Effector memory CD8-positive, alpha-beta T cell (primary cell): ENCODE results near the gene ZDHHC22.
A peak's percentile ranks its signal among the peaks of the same experiment; 100 is the strongest.

Experiments
- ATAC-seq: fragments of 150-1000 bp; cut with Tn5 transposase; replicated peaks from 2 replicates; pipeline ENCODE4 v1.10.0; 2021; ENCODE audit warnings: mild to moderate bottlenecking, moderate library complexity
- DNase-seq, 3 experiments: peaks; one replicate each; pipeline ENCODE4 v3.0.0; 2021
- H3K27ac Mint-ChIP-seq, 2 donors: one replicate each; pipeline ENCODE4 v1.8.0; 2022; ENCODE audit warnings: mild to moderate bottlenecking in 2 of 2, mixed read lengths in 2 of 2, moderate library complexity in 2 of 2
- H3K27me3 Mint-ChIP-seq, 2 donors: one replicate each; pipeline ENCODE4 v1.8.0; 2022; ENCODE audit warnings: mixed read lengths in 2 of 2
- H3K36me3 Mint-ChIP-seq: one replicate; pipeline ENCODE4 v1.8.0; 2022; ENCODE audit warnings: mild to moderate bottlenecking, moderate library complexity, mixed read lengths; ENCODE audit not compliant: insufficient read depth
- H3K4me1 Mint-ChIP-seq, 2 donors: one replicate each; pipeline ENCODE4 v1.8.0; 2022; ENCODE audit warnings: low read depth in 2 of 2, mixed read lengths in 2 of 2
- H3K4me3 Mint-ChIP-seq, 2 donors: one replicate each; pipeline ENCODE4 v1.8.0; 2022; ENCODE audit warnings: mild to moderate bottlenecking in 2 of 2, mixed read lengths in 2 of 2, moderate library complexity in 2 of 2
- H3K9me3 Mint-ChIP-seq, 2 donors: one replicate each; pipeline ENCODE4 v1.8.0; 2022; ENCODE audit warnings: mixed read lengths in 2 of 2

Gene ZDHHC22

GRCh38 chr14:77099425-77100167 is 42.0 kb downstream of the ZDHHC22 start:
- peak overlapping the region; percentile 99 to 100 for H3K27ac Mint-ChIP-seq
- H3K36me3 Mint-ChIP-seq = peaks cover 22% of the 10 kb centered on the region
- ATAC-seq (no peak), DNase-seq (no peak)
- no peaks in the 10 kb centered on the region for H3K27me3 Mint-ChIP-seq
- no peaks in the 10 kb centered on the region for H3K9me3 Mint-ChIP-seq
- peaks cover 28 to 44% of the 10 kb centered on the region in 2 donors for H3K4me1 Mint-ChIP-seq
- H3K4me3 Mint-ChIP-seq = peak overlapping the region; percentile 99

- H3K36me3 Mint-ChIP-seq = peaks cover 22% of the 10 kb centered on the region
- no peaks in the 10 kb centered on the region for H3K9me3 Mint-ChIP-seq
- peak overlapping the region; percentile 99 to 100 for H3K27ac Mint-ChIP-seq
- H3K27me3 Mint-ChIP-seq = no peaks in the 10 kb centered on the region
- H3K4me3 Mint-ChIP-seq = peak overlapping the region; percentile 99
- no peak for ATAC-seq
- H3K4me1 Mint-ChIP-seq = peaks cover 28 to 40% of the 10 kb centered on the region in 2 donors
- DNase-seq = peak in 2 of 3 experiments; percentile 1 to 8
These were observed 42.9 kb downstream of the ZDHHC22 start for GRCh38 chr14:77098529-77099353.

- Mint-ChIP-seq H3K27me3 (no peaks in the 10 kb centered on the region), H3K27ac (peak within 1 kb of the TSS; percentile 99 to 100), H3K4me1 (peaks cover 28 to 36% of the 10 kb centered on the region in 2 donors), H3K36me3 (peaks cover 22% of the 10 kb centered on the region), H3K9me3 (no peaks in the 10 kb centered on the region), H3K4me3 (peak within 1 kb of the TSS; percentile 99)
- ATAC-seq (peak; percentile 87), DNase-seq (peak; percentile 98 to 99 (median 98))
These were observed 43.7 kb downstream of the ZDHHC22 start, which contains the start of gene CIPC for GRCh38 chr14:77097700-77098528. Gene CIPC (plus strand): TSS chr14:77098258. CDS start chr14:77105709, 7,451 bp downstream.

GRCh38 chr14:77097006-77097699 is 44.4 kb downstream of the ZDHHC22 start:
- peaks cover 28 to 34% of the 10 kb centered on the region in 2 donors for H3K4me1 Mint-ChIP-seq

GRCh38 chr14:77094672-77095284 is 46.8 kb downstream of the ZDHHC22 start:
- ATAC-seq (no peak), DNase-seq (peak; percentile 67 to 77 (median 75))
- no peak overlapping the region for H3K27ac Mint-ChIP-seq
- H3K36me3 Mint-ChIP-seq = peaks cover 19% of the 10 kb centered on the region
- no peak overlapping the region for H3K4me3 Mint-ChIP-seq
- peaks cover 0 to 5% of the 10 kb centered on the region in 2 donors for H3K27me3 Mint-ChIP-seq
- H3K4me1 Mint-ChIP-seq = peaks cover 23 to 33% of the 10 kb centered on the region in 2 donors
- H3K9me3 Mint-ChIP-seq = no peaks in the 10 kb centered on the region

More at GRCh38 chr14:77097006-77097699, 44.4 kb downstream of the ZDHHC22 start:
- DNase-seq (no peak), ATAC-seq (no peak)
- Mint-ChIP-seq H3K36me3 (peaks cover 22% of the 10 kb centered on the region), H3K27me3 (no peaks in the 10 kb centered on the region), H3K27ac (peak overlapping the region; percentile 99 to 100), H3K4me3 (peak overlapping the region; percentile 99), H3K9me3 (no peaks in the 10 kb centered on the region)

GRCh38 chr14:77092676-77093075 is 48.9 kb downstream of the ZDHHC22 start:
- ATAC-seq (no peak), DNase-seq (no peak)
- no peaks in the 10 kb centered on the region for H3K9me3 Mint-ChIP-seq
- no peak overlapping the region for H3K4me3 Mint-ChIP-seq
- H3K4me1 Mint-ChIP-seq = peaks cover 9 to 14% of the 10 kb centered on the region in 2 donors
- H3K27me3 Mint-ChIP-seq = peaks cover 0 to 11% of the 10 kb centered on the region in 2 donors
- peaks cover 9% of the 10 kb centered on the region for H3K36me3 Mint-ChIP-seq
- no peak overlapping the region for H3K27ac Mint-ChIP-seq

- no peaks in the 10 kb centered on the region for H3K9me3 Mint-ChIP-seq
- no peak for ATAC-seq
- DNase-seq = no peak
- H3K36me3 Mint-ChIP-seq = peaks cover 5% of the 10 kb centered on the region
- H3K4me3 Mint-ChIP-seq = no peak overlapping the region
- no peak overlapping the region for H3K27ac Mint-ChIP-seq
- H3K27me3 Mint-ChIP-seq = peaks cover 0 to 11% of the 10 kb centered on the region in 2 donors
- peaks cover 3 to 8% of the 10 kb centered on the region in 2 donors for H3K4me1 Mint-ChIP-seq
These were observed 50.1 kb downstream of the ZDHHC22 start for GRCh38 chr14:77091518-77091917.

GRCh38 chr14:77088645-77089044 is 52.9 kb downstream of the ZDHHC22 start:
- H3K27me3 Mint-ChIP-seq = peaks cover 11 to 23% of the 10 kb centered on the region in 2 donors
- ATAC-seq (no peak), DNase-seq (no peak)
- no peaks in the 10 kb centered on the region for H3K9me3 Mint-ChIP-seq
- H3K4me1 Mint-ChIP-seq = no peaks in the 10 kb centered on the region
- no peak overlapping the region for H3K27ac Mint-ChIP-seq
- H3K4me3 Mint-ChIP-seq = no peak overlapping the region
- no peaks in the 10 kb centered on the region for H3K36me3 Mint-ChIP-seq

- Mint-ChIP-seq H3K36me3 (no peaks in the 10 kb centered on the region), H3K9me3 (no peaks in the 10 kb centered on the region), H3K27ac (no peak overlapping the region), H3K27me3 (peaks cover 11 to 23% of the 10 kb centered on the region in 2 donors), H3K4me1 (no peaks in the 10 kb centered on the region), H3K4me3 (no peak overlapping the region)
- ATAC-seq (no peak), DNase-seq (no peak)
These were observed 53.4 kb downstream of the ZDHHC22 start for GRCh38 chr14:77088219-77088618.

GRCh38 chr14:77087631-77088030 is 54.0 kb downstream of the ZDHHC22 start:
- ATAC-seq (no peak), DNase-seq (no peak)
- H3K27ac Mint-ChIP-seq = no peak overlapping the region
- H3K4me3 Mint-ChIP-seq = no peak overlapping the region
- peaks cover 11 to 23% of the 10 kb centered on the region in 2 donors for H3K27me3 Mint-ChIP-seq
- H3K36me3 Mint-ChIP-seq = no peaks in the 10 kb centered on the region
- H3K4me1 Mint-ChIP-seq = no peaks in the 10 kb centered on the region
- H3K9me3 Mint-ChIP-seq = no peaks in the 10 kb centered on the region

GRCh38 chr14:77086951-77087350 is 54.6 kb downstream of the ZDHHC22 start:
- DNase-seq (no peak), ATAC-seq (no peak)
- Mint-ChIP-seq H3K4me3 (no peak overlapping the region), H3K9me3 (no peaks in the 10 kb centered on the region), H3K4me1 (no peaks in the 10 kb centered on the region), H3K27ac (no peak overlapping the region), H3K36me3 (no peaks in the 10 kb centered on the region), H3K27me3 (peaks cover 11 to 23% of the 10 kb centered on the region in 2 donors)

- peaks cover 11 to 23% of the 10 kb centered on the region in 2 donors for H3K27me3 Mint-ChIP-seq
- DNase-seq = no peak
- no peak overlapping the region for H3K27ac Mint-ChIP-seq
- H3K4me1 Mint-ChIP-seq = peaks cover 0 to 2% of the 10 kb centered on the region in 2 donors
- H3K9me3 Mint-ChIP-seq = no peaks in the 10 kb centered on the region
- ATAC-seq = no peak
- H3K4me3 Mint-ChIP-seq = no peak overlapping the region
- H3K36me3 Mint-ChIP-seq = no peaks in the 10 kb centered on the region
These were observed 55.4 kb downstream of the ZDHHC22 start for GRCh38 chr14:77086017-77086727.
